Neural crest cell (in vitro differentiated cells): ENCODE measurements around the gene DNAI7. TPM values are rescaled to one million over a fixed set of nuclear protein-coding genes. Genes with fewer than 3 reads are reported as not detected.

Experiments
- DNase-seq: peaks from one replicate; pipeline ENCODE4 v3.0.0; 2021; ENCODE audit warnings: low read depth, mixed read lengths, low spot score
- H3K27ac Mint-ChIP-seq: one replicate; pipeline ENCODE4 v1.8.0; 2021; ENCODE audit warnings: mild to moderate bottlenecking, mixed read lengths; ENCODE audit not compliant: unreplicated experiment
- H3K27me3 Mint-ChIP-seq: 2 replicates; pipeline ENCODE4 v1.8.0; 2021; ENCODE audit warnings: low read depth, mild to moderate bottlenecking, mixed read lengths
- H3K36me3 Mint-ChIP-seq: 2 replicates; pipeline ENCODE4 v1.8.0; 2021; ENCODE audit warnings: low read depth, mild to moderate bottlenecking, mixed read lengths
- H3K4me1 Mint-ChIP-seq: 2 replicates; pipeline ENCODE4 v1.8.0; 2021; ENCODE audit warnings: mixed read lengths
- H3K4me3 Mint-ChIP-seq: one replicate; pipeline ENCODE4 v1.8.0; 2021; ENCODE audit warnings: mild to moderate bottlenecking, mixed read lengths
- H3K9me3 Mint-ChIP-seq: 2 replicates; pipeline ENCODE4 v1.8.0; 2021; ENCODE audit warnings: mixed read lengths
- CTCF ChIP-seq: fragments of 200-600 bp; sonication (generic); conservative IDR thresholded peaks from 2 replicates; pipeline ENCODE4 v1.5.0; 2021; ENCODE audit warnings: antibody characterized with exemption, mild to moderate bottlenecking
- total RNA-seq: library from RNA; stranded (reverse); gene quantifications from 2 replicates; pipeline ENCODE4 v1.2.1, GENCODE V29; 2021

DNAI7 gene
- total RNA-seq, 1 donor from 2014 or later: 0.37 TPM

- no peaks in the 10 kb centered on the region for H3K9me3 Mint-ChIP-seq
- no peak overlapping the region for H3K4me3 Mint-ChIP-seq
- DNase-seq: no peak
- no peak overlapping the region for H3K27ac Mint-ChIP-seq
- no peaks in the 10 kb centered on the region for H3K36me3 Mint-ChIP-seq
- TF ChIP-seq CTCF: no peak
- no peaks in the 10 kb centered on the region for H3K27me3 Mint-ChIP-seq
- H3K4me1 Mint-ChIP-seq: no peaks in the 10 kb centered on the region
Measured at GRCh38 chr12:25072906-25073650, 121.9 kb downstream of the DNAI7 start.

GRCh38 chr12:25071366-25071765, 123.6 kb downstream of the DNAI7 start:
- Mint-ChIP-seq H3K27me3 (no peaks in the 10 kb centered on the region), H3K4me1 (no peaks in the 10 kb centered on the region), H3K36me3 (no peaks in the 10 kb centered on the region), H3K4me3 (no peak overlapping the region), H3K9me3 (no peaks in the 10 kb centered on the region), H3K27ac (no peak overlapping the region)
- DNase-seq: no peak
- no peak for TF ChIP-seq CTCF

DNA sequence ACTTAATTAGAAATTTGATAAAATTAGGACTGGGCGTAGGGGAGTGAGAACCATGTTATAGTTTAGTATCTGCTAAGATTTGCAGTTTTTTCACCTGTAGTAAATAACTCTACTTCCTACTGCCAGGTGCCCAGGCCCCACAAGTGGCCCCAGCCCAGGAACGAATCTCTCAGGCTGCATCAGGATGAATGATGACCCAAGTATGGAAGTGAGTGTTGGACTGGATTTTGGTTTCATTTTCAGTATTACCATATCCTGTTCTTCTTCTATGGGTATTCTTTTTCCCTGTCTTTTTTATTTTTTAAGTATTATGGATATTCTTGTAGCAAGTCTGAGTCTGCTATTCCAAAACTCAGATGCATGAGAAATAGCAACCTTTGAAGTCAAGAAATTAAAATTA, 125.7 kb downstream of the DNAI7 start:
- Mint-ChIP-seq H3K4me3 (no peak overlapping the region), H3K27ac (no peak overlapping the region), H3K4me1 (no peaks in the 10 kb centered on the region), H3K36me3 (no peaks in the 10 kb centered on the region), H3K27me3 (no peaks in the 10 kb centered on the region), H3K9me3 (no peaks in the 10 kb centered on the region)
- DNase-seq: no peak
- TF ChIP-seq CTCF: no peak

DNA sequence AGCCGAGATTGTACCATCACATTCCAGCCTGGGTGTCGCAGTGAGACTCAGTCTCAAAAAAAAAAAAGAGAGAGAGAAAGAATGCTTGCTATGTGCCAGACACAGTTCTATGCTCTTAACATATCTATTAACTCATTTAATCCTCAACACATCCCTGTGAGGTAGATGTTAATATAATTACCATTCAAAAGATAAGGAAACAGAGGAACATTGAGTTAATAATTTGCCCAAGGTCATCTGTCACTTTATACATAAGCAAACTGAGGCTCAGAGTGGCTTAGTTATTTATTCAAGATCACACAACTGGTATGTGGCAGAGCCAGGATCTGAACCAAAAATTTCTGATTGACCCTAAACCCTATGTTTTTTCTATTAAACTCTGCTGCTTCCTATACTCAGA, 129.9 kb downstream of the DNAI7 start:
- Mint-ChIP-seq H3K4me1 (no peaks in the 10 kb centered on the region), H3K4me3 (no peak overlapping the region), H3K27ac (no peak overlapping the region), H3K36me3 (no peaks in the 10 kb centered on the region), H3K27me3 (no peaks in the 10 kb centered on the region), H3K9me3 (no peaks in the 10 kb centered on the region)
- no peak for TF ChIP-seq CTCF
- DNase-seq: no peak

- Mint-ChIP-seq H3K9me3 (no peaks in the 10 kb centered on the region), H3K4me3 (no peak overlapping the region), H3K27me3 (no peaks in the 10 kb centered on the region), H3K27ac (no peak overlapping the region), H3K4me1 (no peaks in the 10 kb centered on the region), H3K36me3 (no peaks in the 10 kb centered on the region)
- no peak for TF ChIP-seq CTCF
- no peak for DNase-seq
Measured at GRCh38 chr12:25063873-25064628, 130.9 kb downstream of the DNAI7 start.
